Adrenal gland (tissue), 5 donors: ENCODE results near the gene ANAPC16.

Source experiments
- POLR2A ChIP-seq, 2 donors: fragments of 450-650 bp; IDR thresholded peaks; one replicate each; pipeline ENCODE4 v1.6.1; 2017; ENCODE audit warnings: antibody characterized with exemption in 2 of 2, mild to moderate bottlenecking in 2 of 2, moderate library complexity in 1 of 2
- TF ChIP-seq, protein P1 (sequence below), 6 experiments: fragments of 450-650 bp in 4 of 6; fragments of 200-600 bp in 2 of 6; sonication (generic) in 1 of 6; IDR thresholded peaks; 1 replicate in 5 of 6; 2 replicates in 1 of 6; pipeline versions ENCODE4 v1.5.1 to v1.8.0; 2016 to 2021; ENCODE audit warnings: antibody characterized with exemption in 6 of 6, mild to moderate bottlenecking in 2 of 6, moderate library complexity in 1 of 6
- donor health status: DM: no; HTN: no; CAD: no.

DNA sequence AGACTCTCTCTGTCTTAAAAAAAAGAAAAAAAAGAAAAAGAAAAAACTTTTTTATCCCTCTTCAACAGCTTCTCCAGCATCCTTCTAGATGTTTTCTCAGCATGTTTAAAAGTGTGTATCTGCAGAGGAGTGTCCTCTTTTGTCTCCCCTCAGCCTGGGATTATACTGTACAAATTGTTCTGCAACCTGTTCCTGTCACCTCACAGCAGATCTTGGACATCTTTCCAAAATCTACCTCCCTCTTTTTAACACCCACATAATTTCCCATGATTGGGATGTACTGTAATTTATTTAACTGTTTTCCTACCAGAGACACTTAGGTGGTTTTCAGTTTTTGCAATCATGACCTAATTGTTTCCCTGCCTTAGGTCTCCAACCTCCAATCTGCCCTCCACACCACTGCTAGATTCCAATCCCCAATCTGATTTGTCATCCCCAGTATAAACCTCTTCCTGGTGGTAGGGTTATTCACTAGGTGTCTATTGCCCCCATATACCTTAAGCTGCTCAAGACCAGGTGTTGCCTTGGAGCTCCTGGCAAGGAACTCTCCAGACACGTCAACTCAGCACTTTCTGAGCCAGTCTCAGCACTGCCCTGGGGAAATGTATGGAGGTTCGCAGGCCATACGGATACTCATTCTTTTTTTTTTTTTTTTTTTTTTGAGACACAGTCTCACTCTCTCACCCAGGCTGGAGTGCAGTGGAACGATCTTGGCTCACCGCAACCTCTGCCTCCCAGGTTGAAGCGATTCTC is 40.3 kb downstream of the ANAPC16 start:
- TF ChIP-seq, protein P1, sequence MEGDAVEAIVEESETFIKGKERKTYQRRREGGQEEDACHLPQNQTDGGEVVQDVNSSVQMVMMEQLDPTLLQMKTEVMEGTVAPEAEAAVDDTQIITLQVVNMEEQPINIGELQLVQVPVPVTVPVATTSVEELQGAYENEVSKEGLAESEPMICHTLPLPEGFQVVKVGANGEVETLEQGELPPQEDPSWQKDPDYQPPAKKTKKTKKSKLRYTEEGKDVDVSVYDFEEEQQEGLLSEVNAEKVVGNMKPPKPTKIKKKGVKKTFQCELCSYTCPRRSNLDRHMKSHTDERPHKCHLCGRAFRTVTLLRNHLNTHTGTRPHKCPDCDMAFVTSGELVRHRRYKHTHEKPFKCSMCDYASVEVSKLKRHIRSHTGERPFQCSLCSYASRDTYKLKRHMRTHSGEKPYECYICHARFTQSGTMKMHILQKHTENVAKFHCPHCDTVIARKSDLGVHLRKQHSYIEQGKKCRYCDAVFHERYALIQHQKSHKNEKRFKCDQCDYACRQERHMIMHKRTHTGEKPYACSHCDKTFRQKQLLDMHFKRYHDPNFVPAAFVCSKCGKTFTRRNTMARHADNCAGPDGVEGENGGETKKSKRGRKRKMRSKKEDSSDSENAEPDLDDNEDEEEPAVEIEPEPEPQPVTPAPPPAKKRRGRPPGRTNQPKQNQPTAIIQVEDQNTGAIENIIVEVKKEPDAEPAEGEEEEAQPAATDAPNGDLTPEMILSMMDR (IDR thresholded peaks at IDR 0.05) = no peak
- TF ChIP-seq POLR2A (IDR thresholded peaks at IDR 0.05) = no peak
